Endometrial microvascular endothelial cells (primary cell): Measurements from ENCODE around the gene NTRK1. TPM values are rescaled to one million over a fixed set of nuclear protein-coding genes. Genes with fewer than 3 reads are reported as not detected.

Experiments used
- in situ Hi-C: cut with HindIII; loops from 2 replicates; pipeline ENCODE4 v1.10.0; 2017; ENCODE audit warnings: low sequenced_read_pairs, low pct_unique_long_range_greater_than_20kb; ENCODE audit errors: inconsistent ontology term
- total RNA-seq: library from RNA; depleted of rRNA; stranded (reverse); fragments of >200 nt; gene quantifications from one replicate; pipeline ENCODE4 v1.2.3, GENCODE V29; 2015; ENCODE audit errors: inconsistent ontology term

NTRK1 gene
- total RNA-seq, 1 donor from 2014 or later: not detected

DNA sequence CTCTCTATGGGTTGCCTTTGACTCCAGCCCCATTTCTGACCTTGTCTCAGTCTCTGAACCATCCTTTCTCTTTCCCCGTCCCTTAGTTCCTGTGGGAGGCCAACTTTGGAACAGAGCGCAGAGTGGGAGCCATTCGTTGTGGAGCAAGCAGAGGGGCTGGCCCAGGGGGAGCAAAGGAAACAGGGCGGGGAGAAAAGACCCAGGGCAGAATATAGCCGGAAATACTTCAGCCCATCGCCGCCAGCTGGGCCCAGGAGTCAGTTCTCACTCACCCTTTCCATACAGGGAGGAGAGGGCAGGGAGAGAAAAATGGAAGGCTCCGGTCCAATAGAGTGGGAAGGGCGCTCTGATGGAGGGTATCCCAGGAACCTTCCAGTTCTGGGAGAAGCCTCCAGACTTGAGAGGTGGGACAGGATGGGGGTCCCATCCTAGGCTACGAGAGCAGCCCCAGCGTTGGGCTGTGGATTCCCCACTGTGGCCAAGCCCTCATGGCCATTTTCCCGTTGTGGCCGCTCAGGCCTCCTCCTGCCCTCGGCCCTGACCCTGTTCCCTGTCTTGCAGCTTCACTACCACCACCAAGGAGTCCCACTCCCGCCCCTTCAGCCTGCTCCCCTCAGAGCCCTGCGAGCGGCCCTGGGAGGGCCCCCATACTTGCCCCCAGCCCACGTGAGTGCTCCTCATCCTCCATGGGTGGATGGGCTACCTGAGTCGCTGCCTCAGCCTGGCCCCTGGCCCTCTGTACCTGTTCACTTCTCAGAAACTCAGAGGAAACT, 43.7 kb downstream of the NTRK1 start:
- in situ Hi-C loops: no loop called here

DNA sequence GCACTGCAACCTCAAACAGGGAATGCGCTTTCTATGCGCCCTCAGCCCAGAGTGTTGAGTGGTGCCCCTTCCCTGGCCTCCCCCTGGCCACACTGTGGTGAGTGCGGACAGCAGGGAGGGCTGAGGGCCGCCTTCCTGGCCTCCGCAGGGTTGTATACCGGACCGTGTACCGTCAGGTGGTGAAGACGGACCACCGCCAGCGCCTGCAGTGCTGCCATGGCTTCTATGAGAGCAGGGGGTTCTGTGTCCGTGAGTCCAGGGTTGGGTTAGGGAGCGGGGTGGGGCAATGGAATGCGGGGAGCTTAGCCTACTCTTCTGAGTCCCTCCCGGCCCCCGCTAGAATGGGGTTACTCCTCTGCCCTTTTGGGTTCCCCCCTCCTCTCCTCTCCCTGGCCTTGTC, 44.5 kb downstream of the NTRK1 start:
- in situ Hi-C loops: no loop called here

DNA sequence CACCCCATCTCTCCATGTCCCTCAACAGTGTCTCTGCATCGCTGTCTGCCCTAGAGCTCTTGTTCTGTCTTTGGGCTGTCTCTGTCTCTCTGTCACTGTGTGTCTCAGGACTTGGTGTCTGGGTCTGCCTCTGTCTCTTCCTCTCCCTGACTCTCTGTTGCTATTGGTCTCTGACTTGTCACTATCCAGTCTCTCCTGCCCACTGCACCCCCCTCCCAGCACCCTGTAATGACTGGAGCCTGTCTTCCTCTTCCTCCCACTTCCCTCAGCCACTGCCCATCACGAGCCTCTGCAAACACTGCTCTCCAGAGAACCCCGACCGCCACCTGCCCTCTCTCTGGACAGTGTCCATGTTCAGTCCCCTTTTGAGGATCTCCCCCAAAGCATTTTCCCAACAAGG, 45.0 kb downstream of the NTRK1 start:
- in situ Hi-C loops: no loop called here

- in situ Hi-C loops: no loop called here
Observed at GRCh38 chr1:156906206-156906906, 45.7 kb downstream of the NTRK1 start.

- in situ Hi-C loops: no loop called here
Observed at GRCh38 chr1:156908541-156908940, 47.9 kb downstream of the NTRK1 start.

GRCh38 chr1:156908955-156909354, 48.3 kb downstream of the NTRK1 start:
- in situ Hi-C loops: no loop called here

GRCh38 chr1:156909671-156910070, 49.0 kb downstream of the NTRK1 start:
- in situ Hi-C loops: no loop called here

DNA sequence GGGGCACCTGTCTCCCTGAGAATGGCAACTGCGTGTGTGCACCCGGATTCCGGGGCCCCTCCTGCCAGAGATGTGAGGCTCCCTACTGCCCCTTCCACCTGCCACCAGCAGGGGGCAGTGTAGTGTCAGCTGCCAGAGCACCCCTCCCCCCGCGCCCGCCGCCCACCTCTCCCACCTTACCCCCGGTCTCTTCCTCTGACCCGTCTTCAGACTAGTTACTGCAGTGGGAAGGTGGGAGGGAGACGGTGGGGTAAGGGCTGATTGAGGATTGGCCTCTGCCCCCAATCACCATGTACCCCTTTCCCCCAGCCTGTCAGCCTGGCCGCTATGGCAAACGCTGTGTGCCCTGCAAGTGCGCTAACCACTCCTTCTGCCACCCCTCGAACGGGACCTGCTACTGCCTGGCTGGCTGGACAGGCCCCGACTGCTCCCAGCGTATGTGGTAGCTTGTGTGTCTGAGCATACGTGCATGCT, 49.7 kb downstream of the NTRK1 start:
- in situ Hi-C loops: no loop called here

- in situ Hi-C loops: no loop called here
Observed at GRCh38 chr1:156911577-156912298, 51.1 kb downstream of the NTRK1 start.

DNA sequence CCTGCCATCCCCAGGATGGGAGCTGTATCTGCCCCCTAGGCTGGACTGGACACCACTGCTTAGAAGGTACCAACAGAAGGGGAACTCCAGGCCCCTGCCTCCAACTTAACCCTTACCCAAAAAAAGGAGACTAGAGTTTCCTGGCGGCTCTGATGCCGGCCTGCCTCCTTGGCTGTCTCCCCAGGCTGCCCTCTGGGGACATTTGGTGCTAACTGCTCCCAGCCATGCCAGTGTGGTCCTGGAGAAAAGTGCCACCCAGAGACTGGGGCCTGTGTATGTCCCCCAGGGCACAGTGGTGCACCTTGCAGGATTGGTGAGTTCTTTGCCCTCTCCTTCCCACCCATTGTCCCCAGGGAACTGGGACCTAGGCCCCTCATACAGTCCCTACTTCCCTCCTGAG, 51.6 kb downstream of the NTRK1 start:
- in situ Hi-C loops: no loop called here

- in situ Hi-C loops: no loop called here
Observed at GRCh38 chr1:156912861-156913808, 52.5 kb downstream of the NTRK1 start.

GRCh38 chr1:156913809-156914387, 53.2 kb downstream of the NTRK1 start:
- in situ Hi-C loops: no loop called here

GRCh38 chr1:156914440-156914856, 53.8 kb downstream of the NTRK1 start:
- in situ Hi-C loops: no loop called here

DNA sequence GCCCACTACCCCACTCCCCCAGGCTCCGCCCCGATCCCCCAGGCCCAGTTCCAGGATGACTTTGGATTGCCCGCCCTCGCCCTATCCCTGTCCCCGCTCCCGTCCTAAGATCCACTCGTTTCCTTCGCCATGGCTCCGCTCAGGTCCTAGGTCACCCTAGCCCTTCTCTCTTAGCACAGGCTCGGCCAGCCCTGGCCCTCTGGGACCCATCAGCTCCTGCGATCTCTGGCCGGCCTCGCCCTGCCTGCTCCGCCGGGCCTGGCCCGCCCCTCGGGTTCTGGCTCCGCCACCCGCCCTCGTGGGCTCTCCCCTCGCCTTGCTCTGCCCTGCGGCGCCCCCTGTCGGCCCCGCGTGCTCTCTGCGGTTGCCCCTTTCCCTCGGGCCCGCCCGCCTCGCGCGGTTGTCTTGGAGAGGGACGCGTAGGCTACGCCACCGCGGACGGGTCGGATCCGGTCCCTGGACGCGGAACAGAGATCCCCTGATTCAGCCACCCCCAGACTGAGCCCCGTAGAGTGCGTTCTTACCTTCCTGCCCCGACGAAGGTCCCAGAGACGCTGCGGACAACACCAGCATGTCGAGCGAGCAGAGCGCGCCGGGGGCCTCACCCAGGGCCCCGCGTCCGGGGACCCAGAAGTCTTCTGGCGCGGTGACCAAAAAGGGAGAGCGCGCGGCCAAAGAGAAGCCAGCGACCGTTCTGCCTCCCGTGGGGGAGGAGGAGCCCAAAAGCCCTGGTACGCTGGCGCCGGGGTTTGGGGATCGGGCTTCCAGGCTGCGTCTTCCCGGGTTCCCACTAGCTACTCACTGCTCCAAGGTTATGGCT, 59.8 kb downstream of the NTRK1 start, which contains the start of gene LRRC71:
LRRC71 (plus strand) TSS at position 400 of the 820 bp plus-strand sequence; CDS start at position 572, 172 bp downstream.
- in situ Hi-C loops: no loop called here

DNA sequence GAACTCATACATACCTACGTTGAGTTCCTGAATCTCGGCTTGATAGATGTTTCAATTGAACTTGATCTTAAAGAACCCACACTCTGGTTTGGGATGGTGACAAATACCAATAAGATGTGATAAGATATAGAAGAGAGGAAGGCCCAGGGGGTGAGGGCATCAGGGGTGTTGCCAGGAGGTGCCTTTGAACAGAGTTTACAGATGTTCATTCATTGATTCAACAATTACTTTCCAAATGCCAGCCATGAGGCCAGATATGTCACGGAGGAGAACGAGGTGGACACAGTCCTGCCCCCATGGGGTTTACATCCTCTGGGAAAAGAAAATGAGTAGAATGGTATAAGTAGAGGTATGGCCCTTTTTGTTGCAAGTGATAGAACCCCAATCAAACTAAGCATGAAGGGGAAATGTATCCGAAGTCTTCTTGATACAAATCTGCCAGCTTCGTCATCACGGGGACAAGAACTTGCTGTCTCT, 60.4 kb downstream of the NTRK1 start:
- in situ Hi-C loops: no loop called here

DNA sequence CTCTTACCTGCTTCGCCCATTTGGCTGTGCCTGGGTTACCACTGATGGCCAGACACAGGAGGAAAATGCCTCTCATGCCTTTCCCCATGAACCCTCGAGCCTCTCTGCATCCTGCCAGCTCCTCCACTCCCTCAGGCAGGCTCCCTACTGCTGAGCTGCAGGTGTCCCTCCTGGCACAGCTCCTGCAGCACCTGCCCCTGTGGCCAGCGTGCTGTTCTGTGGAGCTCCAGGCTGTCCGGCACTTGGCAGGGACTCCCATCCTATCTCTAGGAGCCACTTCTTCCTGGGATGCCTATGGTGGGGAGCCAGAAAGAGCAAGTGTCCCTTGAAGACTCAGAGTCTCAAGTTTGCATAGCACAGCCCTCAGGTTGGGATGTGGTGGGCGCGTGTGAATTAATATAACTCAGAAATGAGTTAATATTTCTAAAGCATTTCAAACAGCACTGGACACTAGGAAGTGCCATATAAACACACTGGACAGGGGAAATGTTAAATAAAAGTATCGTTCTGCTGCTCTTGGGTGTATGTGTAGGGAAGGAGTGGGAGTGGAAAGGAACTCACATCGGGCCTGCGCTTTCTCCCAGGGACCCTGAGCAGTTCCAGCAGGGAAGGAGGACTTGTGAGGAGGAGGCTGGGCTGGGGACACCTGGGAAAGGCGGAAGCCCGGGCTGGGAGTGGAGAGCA, 62.5 kb downstream of the NTRK1 start:
- in situ Hi-C loops: no loop called here
